A549 (cell line): ENCODE measurements around the gene BEAN1. TPM values are rescaled to one million over a fixed set of nuclear protein-coding genes. Genes with fewer than 3 reads are reported as not detected.

ENCODE experiments used
- ATAC-seq, 2 experiments: fragments of 200-7000 bp in 1 of 2; fragments of >200 bp in 1 of 2; cut with Nextera tagmentation in 1 of 2; cut with Tn5 transposase in 1 of 2; 3 replicates each; pipeline versions ENCODE4 v1.8.0 to v1.9.1; 2018 to 2020; ENCODE audit warnings: mild to moderate bottlenecking in 1 of 2, moderate library complexity in 1 of 2
- CTCF ChIA-PET: fragments of 300-600 bp; sonication (Branson Sonifier 250); formaldehyde crosslinking; extraction: SDS; loops from one replicate; lab custom pipeline; 2021; ENCODE audit warnings: antibody characterized with exemption, inconsistent platforms; lab: Yijun Ruan, JAX
- POLR2A ChIA-PET: fragments of 350-600 bp; formaldehyde crosslinking; extraction: SDS; loops from one replicate; lab custom pipeline; 2021; ENCODE audit warnings: antibody characterized with exemption, inconsistent platforms; lab: Yijun Ruan, JAX
- DNase-seq, 2 experiments: peaks; one replicate each; pipeline versions ENCODE4 v3.0.0 to v3.0.0-alpha.2; 2011 to 2016; ENCODE audit warnings: low read depth in 1 of 2, low spot score in 1 of 2
- FAIRE-seq: peaks from 2 replicates; lab custom pipeline; 2011; peaks lifted over from hg19 to GRCh38; lab: Jason Lieb, UNC
- H3K27ac ChIP-seq, 2 experiments: fragments of >200 bp; sonication (Bioruptor Twin); formaldehyde crosslinking; 3 replicates each; pipeline ENCODE4 v1.5.1; 2016 to 2017
- H3K4me1 ChIP-seq: fragments of >200 bp; sonication (Bioruptor Twin); formaldehyde crosslinking; 3 replicates; pipeline ENCODE4 v1.6.1; 2016
- H3K4me2 ChIP-seq: fragments of >200 bp; sonication (Bioruptor Twin); formaldehyde crosslinking; 3 replicates; pipeline ENCODE4 v1.6.1; 2016
- H3K4me3 ChIP-seq: fragments of >200 bp; sonication (Bioruptor Twin); formaldehyde crosslinking; 3 replicates; pipeline ENCODE4 v1.5.1; 2016
- H3K9me3 ChIP-seq: fragments of >200 bp; sonication (Bioruptor Twin); formaldehyde crosslinking; 3 replicates; pipeline ENCODE4 v1.6.1; 2016
- ATOH8 ChIP-seq: fragments of 250-450 bp; sonication (Bioruptor Pico); IDR thresholded peaks from 2 replicates; pipeline ENCODE4 v1.5.0; 2020; ENCODE audit warnings: low read depth, mild to moderate bottlenecking, moderate library complexity
- BHLHE40 ChIP-seq: IDR thresholded peaks from 2 replicates; pipeline ENCODE4 v1.6.1; 2012; ENCODE audit warnings: low read depth, low read length, inconsistent platforms
- CHD2 ChIP-seq: fragments of 150-350 bp; IDR thresholded peaks from 2 replicates; pipeline ENCODE4 v1.6.1; 2014; ENCODE audit warnings: low read length; ENCODE audit not compliant: partially characterized antibody
- CHD4 ChIP-seq: fragments of 200-600 bp; sonication (generic); IDR thresholded peaks from 2 replicates; pipeline ENCODE4 v1.6.1; 2016; ENCODE audit warnings: antibody characterized with exemption, mild to moderate bottlenecking, borderline replicate concordance
- E2F6 ChIP-seq: IDR thresholded peaks from 2 replicates; pipeline ENCODE4 v1.6.1; 2012; ENCODE audit warnings: low read depth, borderline replicate concordance
- EHMT2 ChIP-seq: fragments of 200-600 bp; sonication (generic); IDR thresholded peaks from 2 replicates; pipeline ENCODE4 v1.6.1; 2016; ENCODE audit warnings: antibody characterized with exemption, low read depth, mild to moderate bottlenecking, moderate library complexity
- FOSB ChIP-seq: fragments of 250-450 bp; sonication (Bioruptor Pico); IDR thresholded peaks from 2 replicates; pipeline ENCODE4 v1.5.0; 2020; ENCODE audit warnings: mild to moderate bottlenecking, moderate library complexity
- HDAC2 ChIP-seq: fragments of 200-600 bp; sonication (generic); IDR thresholded peaks from 2 replicates; pipeline ENCODE4 v1.6.1; 2016
- HOXA7 ChIP-seq: fragments of 250-450 bp; sonication (Bioruptor Pico); IDR thresholded peaks from 2 replicates; pipeline ENCODE4 v1.5.0; 2020; ENCODE audit warnings: mild to moderate bottlenecking, moderate library complexity
- HOXB13 ChIP-seq: fragments of 250-450 bp; sonication (Bioruptor Pico); IDR thresholded peaks from 2 replicates; pipeline ENCODE4 v1.5.0; 2020; ENCODE audit warnings: low read depth, mild to moderate bottlenecking, moderate library complexity
- JUN ChIP-seq, 2 experiments: fragments of >200 bp; sonication (Bioruptor Twin); formaldehyde crosslinking; IDR thresholded peaks; 2 replicates in 1 of 2; 3 replicates in 1 of 2; pipeline ENCODE4 v1.6.1; 2016 to 2017
- KDM1A ChIP-seq: fragments of 200-600 bp; sonication (generic); IDR thresholded peaks from 2 replicates; pipeline ENCODE4 v1.6.1; 2016; ENCODE audit warnings: low read depth, mild to moderate bottlenecking
- KDM5A ChIP-seq: fragments of 200-600 bp; sonication (generic); IDR thresholded peaks from 2 replicates; pipeline ENCODE4 v1.6.1; 2016; ENCODE audit warnings: antibody characterized with exemption, mild to moderate bottlenecking
- MAZ ChIP-seq: fragments of 150-350 bp; IDR thresholded peaks from 2 replicates; pipeline ENCODE4 v1.6.1; 2014; ENCODE audit warnings: antibody characterized with exemption, low read depth, low read length, borderline replicate concordance
- PHF8 ChIP-seq: fragments of 200-600 bp; sonication (generic); IDR thresholded peaks from 2 replicates; pipeline ENCODE4 v1.6.1; 2016; ENCODE audit warnings: low read depth, mild to moderate bottlenecking, antibody characterized with exemption, moderate library complexity, borderline replicate concordance
- POLR2A ChIP-seq: IDR thresholded peaks from 2 replicates; pipeline ENCODE4 v1.6.1; 2012; ENCODE audit warnings: mild to moderate bottlenecking, low read length
- RAD21 ChIP-seq, 2 experiments: fragments of >200 bp in 1 of 2; sonication (Bioruptor Twin) in 1 of 2; formaldehyde crosslinking in 1 of 2; IDR thresholded peaks in 1 of 2; conservative IDR thresholded peaks in 1 of 2; 2 replicates in 1 of 2; 3 replicates in 1 of 2; pipeline ENCODE4 v1.6.1; 2012 to 2018; ENCODE audit warnings: inconsistent platforms in 1 of 2
- RCOR1 ChIP-seq: fragments of 150-350 bp; IDR thresholded peaks from 2 replicates; pipeline ENCODE4 v1.6.1; 2014; ENCODE audit warnings: antibody characterized with exemption, low read length, low read depth
- RNF2 ChIP-seq: fragments of 200-600 bp; sonication (generic); IDR thresholded peaks from 2 replicates; pipeline ENCODE4 v1.6.1; 2016; ENCODE audit warnings: low read depth, mild to moderate bottlenecking, antibody characterized with exemption, moderate library complexity, borderline replicate concordance
- SMC3 ChIP-seq: fragments of >200 bp; sonication (Bioruptor Twin); formaldehyde crosslinking; IDR thresholded peaks from 3 replicates; pipeline ENCODE4 v1.6.1; 2018; ENCODE audit warnings: inconsistent platforms
- SREBF2 ChIP-seq: fragments of 450-650 bp; IDR thresholded peaks from 2 replicates; pipeline ENCODE4 v1.6.1; 2014; ENCODE audit warnings: mild to moderate bottlenecking, moderate library complexity
- ZFP36 ChIP-seq: fragments of 450-650 bp; IDR thresholded peaks from 2 replicates; pipeline ENCODE4 v1.6.1; 2014; ENCODE audit warnings: borderline replicate concordance; ENCODE audit not compliant: partially characterized antibody
- ZNF302 ChIP-seq: fragments of 250-450 bp; sonication (Bioruptor Pico); IDR thresholded peaks from 2 replicates; pipeline ENCODE4 v1.9.0; 2021; ENCODE audit warnings: inconsistent platforms, mild to moderate bottlenecking, moderate library complexity
- WGBS: methylation state at CpG from one replicate; pipeline ENCODE4 v1.1.6; 2017; ENCODE audit errors: missing lambda C conversion rate; 5-methylcytosine and 5-hydroxymethylcytosine counted together
- polyA plus RNA-seq, 4 experiments: library from polyadenylated mRNA; depleted of rRNA in 3 of 4; stranded (reverse); fragments of >200 nt; fragmentation: RNase III in 1 of 4; extraction: RNeasy Plus Mini Kit Qiagen cat#74134 plus additional on column Dnase treatment in 1 of 4; gene quantifications; 2 replicates in 3 of 4; 3 replicates in 1 of 4; pipeline ENCODE4 v1.2.3, GENCODE V29; 2011 to 2017
- TF ChIP-seq, protein P1 (sequence below): fragments of 150-350 bp; IDR thresholded peaks from 2 replicates; pipeline ENCODE4 v1.6.1; 2014; ENCODE audit warnings: low read depth, mild to moderate bottlenecking, low read length
- TF ChIP-seq, protein P2 (sequence below): fragments of >200 bp; sonication (Bioruptor Twin); formaldehyde crosslinking; IDR thresholded peaks from 3 replicates; pipeline ENCODE4 v1.6.1; 2016

The BEAN1 gene
- polyA plus RNA-seq, 2 of the 4 experiments (the other 2 are of a cell fraction), result 0.98 to 1.7 TPM

DNA sequence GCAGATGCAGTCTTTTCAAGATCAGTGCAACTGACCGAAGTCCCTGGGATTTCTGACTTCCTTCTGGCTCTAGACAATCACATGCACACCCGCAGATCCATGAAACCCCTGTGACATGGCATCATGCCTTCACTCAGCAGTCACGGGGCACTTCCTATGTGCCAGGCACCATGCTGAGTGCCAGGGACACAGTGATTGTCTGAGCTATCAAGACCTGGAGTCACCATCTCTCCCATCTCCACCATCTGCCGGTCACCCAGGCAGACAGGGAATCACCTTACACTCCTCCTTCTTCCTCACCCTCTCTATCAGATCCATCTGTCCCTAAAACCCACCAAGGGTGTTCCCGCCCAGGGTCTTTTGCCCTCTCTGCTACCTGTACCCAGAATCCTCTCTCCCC is 5.3 kb downstream of the BEAN1 start:
- POLR2A ChIA-PET, result no interaction called here
- Histone ChIP-seq H3K4me2 (no peak overlapping the region), H3K4me3 (no peak overlapping the region), H3K9me3 (no peaks in the 10 kb centered on the region), H3K27ac (peak overlapping the region in 1 of 2 experiments; percentile 14; a peak in 1 of 6 replicates), H3K4me1 (peaks cover 17% of the 10 kb centered on the region)
- TF ChIP-seq HOXB13 (CRISPR knock-in tag) (no peak), KDM5A (no peak), RCOR1 (no peak), ZNF302 (CRISPR knock-in tag) (no peak)
- 81% methylated on average over 5 of the region's 5 CpGs for WGBS
- DNase-seq, result no peak
- CTCF ChIA-PET, result interaction anchor here (0.6 to 1.6 kb wide), 4 partner anchors 9 to 522 kb away, joined by 3 to 4 read pairs (median 3); no protein-coding TSS in a partner anchor
- no peak for ATAC-seq
- no peak for FAIRE-seq

DNA sequence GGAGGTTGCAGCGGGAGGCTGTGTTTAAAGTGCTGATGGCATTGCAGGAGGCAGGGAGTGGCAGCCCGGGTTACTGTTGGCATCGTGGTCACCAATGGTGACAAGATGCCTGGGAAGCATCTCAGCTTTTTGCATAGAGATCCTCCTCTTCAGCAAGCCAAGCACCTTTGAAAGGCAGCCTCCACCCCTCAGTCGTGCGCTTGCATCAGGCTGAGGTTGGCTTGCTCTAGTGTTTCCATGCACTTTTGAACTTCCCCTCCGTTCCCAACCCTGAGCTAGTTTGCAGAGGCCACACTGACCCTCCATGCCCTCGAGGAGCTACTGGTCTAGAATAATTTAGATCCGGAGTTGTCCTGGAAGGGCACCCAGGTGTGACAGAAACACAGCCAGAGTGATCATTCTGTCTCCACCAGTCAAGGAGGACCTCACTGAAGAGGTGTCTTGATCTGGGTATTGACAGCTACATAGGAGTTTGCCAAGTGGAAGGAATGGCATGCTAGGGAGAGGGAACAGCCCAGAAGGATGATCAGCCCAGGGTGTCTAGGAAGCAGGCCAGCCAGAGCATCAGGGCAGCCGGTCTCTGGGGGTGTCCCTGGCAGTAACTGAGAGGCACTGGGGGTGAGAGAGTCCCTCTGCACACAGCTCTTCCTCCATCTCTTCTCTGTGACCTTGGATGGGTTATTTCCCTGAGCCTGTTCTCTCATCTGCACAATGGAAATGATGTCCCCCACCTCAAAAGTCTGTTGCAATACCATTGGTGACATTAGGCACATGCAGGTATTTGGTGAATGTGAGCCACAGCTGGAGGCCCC is 7.7 kb downstream of the BEAN1 start:
- H3K27ac ChIP-seq, result peak overlapping the region; percentile 61 to 82; a peak in 5 of 6 replicates
- no peak overlapping the region for H3K4me3 ChIP-seq
- peaks cover 17% of the 10 kb centered on the region for H3K4me1 ChIP-seq
- no peak for ATAC-seq
- WGBS, result 67% methylated on average over 9 of the region's 9 CpGs
- H3K4me2 ChIP-seq, result peak overlapping the region; percentile 61
- POLR2A ChIA-PET, result no interaction called here
- no peak for DNase-seq
- TF ChIP-seq ATOH8 (CRISPR knock-in tag) (no peak), E2F6 (no peak), HDAC2 (no peak), ZFP36 (peak; percentile 35)
- no peak for FAIRE-seq
- CTCF ChIA-PET, result interaction anchor here (0.7 to 3.3 kb wide), 7 partner anchors 9 to 77 kb away, joined by 3 to 17 read pairs (median 3); no protein-coding TSS in a partner anchor
- no peaks in the 10 kb centered on the region for H3K9me3 ChIP-seq

- no peak for FAIRE-seq
- Histone ChIP-seq H3K27ac (no peak overlapping the region), H3K9me3 (no peaks in the 10 kb centered on the region), H3K4me1 (peaks cover 17% of the 10 kb centered on the region), H3K4me3 (no peak overlapping the region), H3K4me2 (no peak overlapping the region)
- DNase-seq, result no peak
- POLR2A ChIA-PET, result no interaction called here
- 100% methylated on average over 1 of the region's 1 CpG for WGBS
- no peak for ATAC-seq
- TF ChIP-seq CHD4, result no peak
- no peak for TF ChIP-seq PHF8
- no peak for TF ChIP-seq CHD2
- TF ChIP-seq ZNF302 (CRISPR knock-in tag), result no peak
- no peak for TF ChIP-seq POLR2A
- no peak for TF ChIP-seq HOXA7 (CRISPR knock-in tag)
- no peak for TF ChIP-seq EHMT2
- TF ChIP-seq, protein P1, sequence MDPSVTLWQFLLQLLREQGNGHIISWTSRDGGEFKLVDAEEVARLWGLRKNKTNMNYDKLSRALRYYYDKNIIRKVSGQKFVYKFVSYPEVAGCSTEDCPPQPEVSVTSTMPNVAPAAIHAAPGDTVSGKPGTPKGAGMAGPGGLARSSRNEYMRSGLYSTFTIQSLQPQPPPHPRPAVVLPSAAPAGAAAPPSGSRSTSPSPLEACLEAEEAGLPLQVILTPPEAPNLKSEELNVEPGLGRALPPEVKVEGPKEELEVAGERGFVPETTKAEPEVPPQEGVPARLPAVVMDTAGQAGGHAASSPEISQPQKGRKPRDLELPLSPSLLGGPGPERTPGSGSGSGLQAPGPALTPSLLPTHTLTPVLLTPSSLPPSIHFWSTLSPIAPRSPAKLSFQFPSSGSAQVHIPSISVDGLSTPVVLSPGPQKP, result no peak
- no peak for TF ChIP-seq JUN (IDR thresholded peaks at IDR 0.05)
- TF ChIP-seq RNF2, result no peak
- no peak for TF ChIP-seq SMC3
- TF ChIP-seq SREBF2, result no peak
- TF ChIP-seq MAZ, result no peak
- no peak for TF ChIP-seq BHLHE40
- TF ChIP-seq KDM1A, result no peak
- TF ChIP-seq E2F6, result no peak
- no peak for TF ChIP-seq FOSB (CRISPR knock-in tag)
- no peak for TF ChIP-seq RAD21 (conservative IDR thresholded peaks at IDR 0.05 in 1 of 2, IDR thresholded peaks at IDR 0.05 in 1 of 2)
- TF ChIP-seq, protein P2, sequence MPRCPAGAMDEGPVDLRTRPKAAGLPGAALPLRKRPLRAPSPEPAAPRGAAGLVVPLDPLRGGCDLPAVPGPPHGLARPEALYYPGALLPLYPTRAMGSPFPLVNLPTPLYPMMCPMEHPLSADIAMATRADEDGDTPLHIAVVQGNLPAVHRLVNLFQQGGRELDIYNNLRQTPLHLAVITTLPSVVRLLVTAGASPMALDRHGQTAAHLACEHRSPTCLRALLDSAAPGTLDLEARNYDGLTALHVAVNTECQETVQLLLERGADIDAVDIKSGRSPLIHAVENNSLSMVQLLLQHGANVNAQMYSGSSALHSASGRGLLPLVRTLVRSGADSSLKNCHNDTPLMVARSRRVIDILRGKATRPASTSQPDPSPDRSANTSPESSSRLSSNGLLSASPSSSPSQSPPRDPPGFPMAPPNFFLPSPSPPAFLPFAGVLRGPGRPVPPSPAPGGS, result no peak
- CTCF ChIA-PET, result interaction anchor here (0.6 to 3.3 kb wide), 4 partner anchors 16 to 79 kb away, joined by 3 to 17 read pairs (median 4); no protein-coding TSS in a partner anchor
These were observed 8.8 kb downstream of the BEAN1 start for GRCh38 chr16:66435896-66436295.
